Large intestine (tissue), 3 donors: Measurements from ENCODE around the gene SAMD4A. TPM values are rescaled to one million over a fixed set of nuclear protein-coding genes. Genes with fewer than 3 reads are reported as not detected.
"Not testable (repeated sequence)": the region's sequence is repeated elsewhere in the genome, so short reads cannot be mapped to it uniquely, and the experiment has no call there.

ENCODE experiments used
- DNase-seq, 2 donors: peaks; one replicate each; pipeline versions ENCODE4 v3.0.0 to v3.0.0-alpha.2; 2013
- H3K27ac ChIP-seq: one replicate; pipeline ENCODE4 v1.5.1; 2013; ENCODE audit warnings: low read length
- H3K27me3 ChIP-seq: 2 replicates; pipeline ENCODE4 v1.6.1; 2013; ENCODE audit warnings: low read length; ENCODE audit not compliant: control insufficient read depth, insufficient read depth
- H3K36me3 ChIP-seq: 2 replicates; pipeline ENCODE4 v1.6.1; 2013; ENCODE audit warnings: low read length; ENCODE audit not compliant: control insufficient read depth, insufficient read depth
- H3K4me1 ChIP-seq: one replicate; pipeline ENCODE4 v1.6.1; 2013; ENCODE audit warnings: low read length; ENCODE audit not compliant: control insufficient read depth, insufficient read depth
- H3K4me3 ChIP-seq: one replicate; pipeline ENCODE4 v1.5.1; 2013; ENCODE audit warnings: low read length
- H3K9me3 ChIP-seq: one replicate; pipeline ENCODE4 v1.6.1; 2013; ENCODE audit warnings: mild to moderate bottlenecking, low read depth, low read length, moderate library complexity; ENCODE audit not compliant: control insufficient read depth
- WGBS: methylation state at CpG from one replicate; pipeline ENCODE4 v1.1.5; 2013; ENCODE audit warnings: low lambda C conversion rate; ENCODE audit not compliant: insufficient coverage; 5-methylcytosine and 5-hydroxymethylcytosine counted together
- polyA plus RNA-seq: library from polyadenylated mRNA; unstranded; fragments of 120-200 nt; gene quantifications from one replicate; pipeline ENCODE4 v1.2.1, GENCODE V29; 2013

Gene SAMD4A
- polyA plus RNA-seq, 1 donor = 17.7 TPM

DNA sequence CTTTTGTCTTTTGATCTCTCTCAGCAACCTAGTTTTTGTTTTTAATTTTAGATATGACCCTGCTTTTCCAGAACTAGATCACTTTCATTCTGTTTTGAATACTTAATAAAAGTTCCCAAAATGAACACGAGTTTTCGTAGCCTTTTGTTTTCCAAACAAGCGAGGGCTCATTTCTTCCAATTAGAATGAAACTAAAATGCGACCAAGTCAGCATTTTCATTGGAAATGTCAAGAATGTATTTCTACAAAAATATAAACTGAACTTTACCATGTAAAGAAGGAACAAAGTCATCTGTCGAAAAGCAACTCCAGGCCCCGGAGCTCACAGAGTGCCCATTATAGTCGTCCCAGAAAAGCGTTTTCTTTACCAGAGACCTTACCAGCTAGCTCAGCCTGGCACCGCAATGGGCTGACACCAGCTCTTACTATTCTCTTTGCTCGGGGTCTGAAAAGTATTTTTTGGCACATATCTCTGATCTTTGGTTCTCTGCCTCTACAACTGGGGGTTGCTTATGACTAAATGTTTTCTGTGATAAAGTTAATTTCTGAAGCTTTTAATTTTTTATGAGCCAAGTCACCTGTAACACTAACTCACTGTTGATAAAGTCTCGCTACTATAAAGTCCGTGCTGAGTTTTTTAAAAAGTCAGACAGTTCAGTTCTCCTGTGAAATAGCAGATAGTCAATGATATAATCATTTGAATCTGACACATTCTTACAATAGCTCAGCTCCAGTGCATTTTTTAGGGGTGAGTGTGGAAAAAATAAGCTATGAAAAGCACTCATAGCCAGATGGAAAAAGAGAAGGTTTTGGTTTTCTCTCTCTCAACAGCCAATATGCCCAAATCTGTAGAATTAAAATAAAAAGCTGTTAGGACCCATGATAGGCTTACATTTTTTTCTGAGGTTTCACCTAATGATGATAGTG lies 43.4 kb downstream of the SAMD4A start:
- WGBS = 94% methylated on average over 5 of the region's 12 CpGs
- H3K4me1 ChIP-seq = no peaks in the 10 kb centered on the region
- H3K27ac ChIP-seq = no peak overlapping the region
- no peaks in the 10 kb centered on the region for H3K36me3 ChIP-seq
- no peaks in the 10 kb centered on the region for H3K27me3 ChIP-seq
- DNase-seq = no peak
- no peaks in the 10 kb centered on the region for H3K9me3 ChIP-seq
- H3K4me3 ChIP-seq = no peak overlapping the region

DNA sequence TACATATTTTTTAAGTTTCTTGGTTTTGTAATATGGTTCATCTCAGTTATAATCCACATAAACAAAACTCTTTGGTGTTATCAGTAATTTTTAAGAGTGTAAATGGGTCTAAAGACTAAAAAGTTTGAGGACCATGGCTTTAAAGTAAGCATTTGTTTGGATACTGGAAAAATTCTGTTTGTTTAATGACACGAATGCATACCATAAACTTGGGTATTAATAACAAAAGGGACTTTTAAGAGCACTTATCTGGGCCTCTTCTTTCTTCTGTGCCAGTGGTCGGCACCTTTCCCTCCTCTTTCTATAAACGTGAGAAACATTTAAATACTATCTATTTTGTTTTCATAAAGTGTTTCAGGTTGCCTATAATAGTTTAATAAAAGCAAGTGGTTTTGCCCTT lies 47.4 kb downstream of the SAMD4A start:
- H3K4me3 ChIP-seq = no peak overlapping the region
- H3K27ac ChIP-seq = no peak overlapping the region
- no peaks in the 10 kb centered on the region for H3K36me3 ChIP-seq
- H3K27me3 ChIP-seq = no peaks in the 10 kb centered on the region
- H3K4me1 ChIP-seq = no peaks in the 10 kb centered on the region
- no peak for DNase-seq
- 69% methylated on average over 2 of the region's 3 CpGs for WGBS
- H3K9me3 ChIP-seq = no peaks in the 10 kb centered on the region

DNA sequence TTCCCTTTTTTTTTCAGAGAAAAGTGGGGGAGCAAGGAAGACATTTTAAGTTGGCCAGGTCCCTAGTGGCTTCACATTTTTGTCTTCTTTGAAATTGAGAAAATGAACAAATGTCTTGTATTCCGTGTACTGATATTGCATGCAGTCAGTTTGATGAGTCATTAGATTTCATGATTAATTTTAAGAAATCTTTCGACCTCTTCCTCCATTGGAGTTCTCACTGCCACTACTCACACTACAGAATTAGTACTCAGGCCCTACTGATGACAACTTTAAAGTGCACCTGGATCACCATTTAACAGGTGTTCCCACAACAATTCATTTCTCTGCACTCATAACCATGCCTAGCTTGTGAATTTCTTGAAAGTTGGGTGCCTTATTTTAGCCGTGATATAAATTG lies 50.5 kb downstream of the SAMD4A start:
- Histone ChIP-seq H3K4me1 (no peaks in the 10 kb centered on the region), H3K27me3 (no peaks in the 10 kb centered on the region), H3K27ac (no peak overlapping the region), H3K9me3 (no peaks in the 10 kb centered on the region), H3K36me3 (no peaks in the 10 kb centered on the region), H3K4me3 (no peak overlapping the region)
- WGBS = 100% methylated on average over 1 of the region's 3 CpGs
- no peak for DNase-seq

DNA sequence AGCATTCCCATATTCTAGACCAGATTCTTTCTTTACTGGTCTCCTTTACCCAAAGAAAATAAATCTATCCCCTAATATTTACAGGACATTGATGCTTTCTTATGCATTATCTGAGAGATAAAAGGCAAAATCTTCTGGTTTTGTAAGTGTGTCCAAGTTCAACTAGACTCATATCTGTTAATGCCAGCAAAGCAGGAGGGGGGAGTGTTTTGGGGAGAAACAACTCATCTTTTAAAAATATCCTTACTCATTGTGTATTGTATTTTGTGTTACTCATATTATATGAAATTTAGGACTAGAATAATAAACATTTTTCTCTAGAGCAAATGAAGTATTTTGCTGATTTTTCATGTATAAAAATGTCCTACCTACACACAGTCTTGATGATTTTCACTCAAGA lies 54.8 kb downstream of the SAMD4A start:
- H3K4me3 ChIP-seq = no peak overlapping the region
- H3K4me1 ChIP-seq = peaks cover 8% of the 10 kb centered on the region
- H3K27me3 ChIP-seq = no peaks in the 10 kb centered on the region
- DNase-seq = no peak
- no peaks in the 10 kb centered on the region for H3K36me3 ChIP-seq
- H3K9me3 ChIP-seq = no peaks in the 10 kb centered on the region
- no peak overlapping the region for H3K27ac ChIP-seq

DNA sequence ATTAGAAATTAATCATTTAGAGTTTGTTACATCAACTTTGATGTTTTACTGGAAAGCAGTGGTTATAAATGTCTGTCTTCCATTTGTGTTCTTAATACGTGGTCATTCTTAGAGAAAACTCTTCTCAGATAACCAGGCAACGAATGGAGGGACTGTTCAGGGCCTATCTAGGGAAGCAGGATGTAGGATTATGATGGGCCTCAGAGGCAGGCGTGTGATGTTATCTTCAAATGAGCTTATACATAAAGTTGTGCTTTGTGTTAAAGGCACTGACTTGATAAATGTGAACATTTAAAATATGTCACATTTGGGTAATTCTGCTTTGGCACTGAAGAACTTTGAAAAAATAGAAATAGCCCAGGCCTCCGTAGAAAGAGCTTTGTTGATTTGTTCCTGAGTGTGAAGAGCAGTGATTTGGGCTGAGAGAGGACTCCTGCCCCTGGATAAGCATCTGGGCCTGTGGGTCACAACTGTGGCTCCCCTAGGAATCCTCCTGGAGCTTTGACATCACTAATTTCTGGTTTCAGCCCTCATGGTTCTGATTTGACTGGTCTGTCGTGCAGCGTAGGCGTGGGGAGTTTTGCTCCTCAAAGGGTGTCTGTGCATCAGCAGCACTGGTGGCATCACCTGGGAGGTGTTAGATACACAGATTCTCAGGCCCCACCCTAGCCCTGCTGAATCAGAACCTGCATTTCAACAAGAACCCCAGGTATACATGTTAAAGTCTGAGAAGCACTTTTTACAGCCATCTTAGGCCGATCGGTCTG lies 55.4 kb downstream of the SAMD4A start:
- Histone ChIP-seq H3K27me3 (no peaks in the 10 kb centered on the region), H3K36me3 (no peaks in the 10 kb centered on the region), H3K4me1 (peaks cover 8% of the 10 kb centered on the region), H3K4me3 (no peak overlapping the region), H3K27ac (no peak overlapping the region), H3K9me3 (no peaks in the 10 kb centered on the region)
- WGBS = 80% methylated on average over 1 of the region's 9 CpGs
- no peak for DNase-seq

DNA sequence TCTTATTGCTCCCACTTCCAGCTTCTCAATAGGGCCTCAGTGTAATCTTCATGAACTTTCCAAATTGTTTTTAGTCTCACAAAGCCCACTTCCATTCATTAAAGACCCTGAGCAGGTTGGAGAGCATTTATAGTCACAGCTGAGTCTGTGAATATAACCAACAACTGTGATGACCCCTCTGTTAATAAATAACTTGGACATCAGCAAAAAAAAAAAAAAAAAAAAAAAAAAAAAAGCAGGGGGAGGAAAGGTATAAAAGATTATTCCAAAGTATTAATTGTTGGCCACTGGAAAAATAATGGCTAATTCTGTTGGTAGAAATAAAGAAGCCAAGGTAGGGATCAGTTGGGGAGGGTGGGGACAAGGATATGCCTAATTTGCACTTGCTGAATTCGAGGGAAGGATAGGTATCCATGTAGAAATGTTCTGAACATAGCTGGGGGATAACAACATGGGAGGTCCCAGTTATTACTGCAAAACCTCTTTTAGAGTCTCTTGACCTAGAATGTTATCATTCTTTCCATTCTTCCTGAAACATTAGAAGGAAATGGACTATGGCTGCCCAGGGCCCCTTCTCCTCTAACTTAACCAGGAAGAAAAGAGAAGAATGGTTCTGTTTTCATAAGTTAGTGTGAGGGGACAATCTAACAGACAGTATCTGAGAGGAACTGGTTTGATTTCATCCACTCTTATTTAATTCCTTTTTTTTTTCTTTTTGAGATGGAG lies 56.5 kb downstream of the SAMD4A start:
- H3K27me3 ChIP-seq = no peaks in the 10 kb centered on the region
- WGBS = no CpG with 5 or more reads among the region's 1 CpG
- H3K36me3 ChIP-seq = no peaks in the 10 kb centered on the region
- H3K4me3 ChIP-seq = no peak overlapping the region
- H3K4me1 ChIP-seq = peaks cover 12% of the 10 kb centered on the region
- H3K27ac ChIP-seq = no peak overlapping the region
- no peaks in the 10 kb centered on the region for H3K9me3 ChIP-seq
- no peak for DNase-seq

DNA sequence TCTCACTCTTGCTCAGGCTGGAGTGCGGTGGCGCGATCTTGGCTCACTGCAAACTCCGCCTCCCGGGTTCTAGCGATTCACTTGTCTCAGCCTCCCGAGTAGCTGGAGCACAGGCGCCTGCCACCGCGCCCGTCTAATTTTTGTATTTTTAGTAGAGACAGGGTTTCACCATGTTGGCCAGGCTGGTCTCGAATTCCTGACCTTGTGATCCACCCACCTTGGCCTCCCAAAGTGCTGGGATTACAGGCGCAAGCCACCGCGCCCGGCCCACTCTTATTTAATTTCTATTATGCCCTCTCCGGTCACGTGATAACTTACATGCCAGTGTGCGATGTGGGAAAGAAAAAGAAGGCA lies 57.1 kb downstream of the SAMD4A start:
- not testable (repeated sequence) for H3K9me3 ChIP-seq, H3K27ac ChIP-seq, H3K4me3 ChIP-seq, H3K27me3 ChIP-seq, H3K36me3 ChIP-seq, DNase-seq
- no CpG with 5 or more reads among the region's 19 CpGs for WGBS
- peaks cover 12% of the 10 kb centered on the region for H3K4me1 ChIP-seq

DNA sequence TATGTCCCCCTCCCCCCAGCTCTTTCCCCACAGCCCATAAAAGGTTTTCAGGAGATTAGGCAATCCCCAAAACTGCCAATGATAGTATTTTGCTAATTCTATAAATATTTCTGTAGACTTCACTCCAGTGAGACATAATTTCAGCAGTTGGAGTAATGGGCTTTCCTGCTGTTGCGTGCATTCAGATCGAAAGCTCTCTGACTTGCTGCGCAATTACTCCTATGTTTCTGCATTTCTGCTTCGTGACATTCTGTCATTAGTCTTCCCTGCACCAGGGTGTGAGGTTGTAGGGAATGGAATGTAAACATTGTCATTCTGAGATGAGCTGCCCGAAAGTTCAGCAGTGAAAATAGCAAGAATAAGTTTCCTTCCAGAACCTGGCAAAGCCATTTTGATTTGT lies 58.2 kb downstream of the SAMD4A start:
- Histone ChIP-seq H3K27me3 (no peaks in the 10 kb centered on the region), H3K36me3 (no peaks in the 10 kb centered on the region), H3K4me1 (peaks cover 12% of the 10 kb centered on the region), H3K4me3 (no peak overlapping the region), H3K9me3 (no peaks in the 10 kb centered on the region), H3K27ac (no peak overlapping the region)
- no peak for DNase-seq
- no CpG with 5 or more reads among the region's 5 CpGs for WGBS

DNA sequence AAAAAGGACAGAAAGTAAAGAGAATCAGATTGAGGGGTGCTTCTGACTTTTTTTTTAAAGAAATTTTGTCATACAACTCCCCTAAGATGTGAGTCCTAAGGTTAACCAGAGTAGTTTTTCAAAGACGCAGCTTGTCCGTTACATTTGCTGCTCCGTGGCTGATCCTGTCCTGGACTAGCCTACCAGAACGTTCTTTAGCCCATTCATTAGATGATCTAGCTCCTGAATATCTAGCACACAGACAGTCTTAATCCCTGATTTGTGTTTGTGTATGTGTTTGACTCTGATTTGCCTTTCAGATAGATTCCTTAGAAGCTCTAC lies 60.3 kb downstream of the SAMD4A start:
- Histone ChIP-seq H3K4me1 (peaks cover 12% of the 10 kb centered on the region), H3K27me3 (no peaks in the 10 kb centered on the region), H3K27ac (peak overlapping the region; percentile 32), H3K4me3 (no peak overlapping the region), H3K9me3 (no peaks in the 10 kb centered on the region), H3K36me3 (no peaks in the 10 kb centered on the region)
- WGBS = 60% methylated on average over 1 of the region's 4 CpGs
- no peak for DNase-seq

DNA sequence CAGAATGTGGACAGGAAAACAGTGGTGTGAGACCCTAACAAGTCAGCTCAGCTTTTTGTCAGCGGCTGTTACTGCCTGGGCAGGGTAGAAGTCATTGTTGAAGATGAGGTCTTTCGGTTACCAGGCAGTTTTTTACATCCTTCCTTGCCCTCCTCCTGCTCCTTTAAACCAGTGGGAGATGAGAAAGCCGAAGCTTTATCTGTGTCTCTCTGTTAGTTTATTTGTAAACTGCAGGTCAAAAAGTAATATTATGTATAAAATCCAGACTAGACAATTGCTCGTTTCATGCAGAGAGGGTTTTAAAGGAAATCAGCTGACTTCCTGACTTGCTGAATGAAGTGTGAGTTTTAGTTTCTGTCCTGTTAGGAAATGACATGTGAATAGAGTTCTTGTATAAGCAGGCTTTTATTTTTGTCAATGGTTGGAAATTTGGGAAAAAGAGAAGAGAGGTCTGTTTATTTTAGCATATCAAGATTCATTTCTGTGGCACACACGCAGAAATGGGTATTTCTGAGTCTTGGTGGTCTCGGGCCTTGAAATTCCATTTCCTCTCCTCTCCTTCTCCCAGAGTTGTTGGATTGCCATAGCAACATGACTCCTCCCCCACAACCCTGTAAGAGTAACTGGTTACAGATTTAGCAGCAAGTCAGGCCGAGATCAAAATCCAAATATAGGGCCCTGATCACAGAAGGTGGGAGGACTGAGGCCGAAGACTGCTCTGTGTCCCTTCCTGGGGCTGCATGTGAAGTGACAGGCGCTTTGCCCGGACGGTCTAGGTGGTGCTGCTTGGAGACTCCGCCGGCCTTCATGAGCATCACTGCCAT lies 60.8 kb downstream of the SAMD4A start:
- Histone ChIP-seq H3K27me3 (no peaks in the 10 kb centered on the region), H3K27ac (peak overlapping the region; percentile 32), H3K4me3 (no peak overlapping the region), H3K9me3 (no peaks in the 10 kb centered on the region), H3K36me3 (no peaks in the 10 kb centered on the region), H3K4me1 (peaks cover 12% of the 10 kb centered on the region)
- DNase-seq = peak; percentile 37 to 46
- WGBS = 39% methylated on average over 2 of the region's 13 CpGs
